ENCODE data around the gene NPIPB8.
"Not testable (repeated sequence)": the region's sequence is repeated elsewhere in the genome, so short reads cannot be mapped to it uniquely, and the experiment has no call there.

Gene NPIPB8

GRCh38 chr16:28636093-28636823 lies 1.6 kb upstream of the NPIPB8 start:
- DNase-seq (ENCODE audit: low read depth in 2 of 2) = not testable (repeated sequence)

GRCh38 chr16:28638359-28638758 lies 494 bp downstream of the NPIPB8 start:
- DNase-seq (ENCODE audit: low read depth in 2 of 2) = not testable (repeated sequence)

GRCh38 chr16:28639959-28640358 lies 2.1 kb downstream of the NPIPB8 start:
- DNase-seq (ENCODE audit: low read depth in 2 of 2) = not testable (repeated sequence)

- not testable (repeated sequence) for DNase-seq (ENCODE audit: low read depth in 2 of 2)
Measured at GRCh38 chr16:28666264-28666663, 28.4 kb downstream of the NPIPB8 start.

- DNase-seq (ENCODE audit: low read depth in 2 of 2) = not testable (repeated sequence)
Measured at GRCh38 chr16:28667480-28667879, 29.6 kb downstream of the NPIPB8 start.

- DNase-seq (ENCODE audit: low read depth in 2 of 2) = not testable (repeated sequence)
Measured at GRCh38 chr16:28668199-28668598, 30.3 kb downstream of the NPIPB8 start.

GRCh38 chr16:28688327-28688952 lies 50.6 kb downstream of the NPIPB8 start:
- DNase-seq (ENCODE audit: low read depth in 2 of 2) = not testable (repeated sequence)

- not testable (repeated sequence) for DNase-seq (ENCODE audit: low read depth in 2 of 2)
Measured at GRCh38 chr16:28689425-28689824, 51.6 kb downstream of the NPIPB8 start.

GRCh38 chr16:28691722-28692121 lies 53.9 kb downstream of the NPIPB8 start:
- not testable (repeated sequence) for DNase-seq (ENCODE audit: low read depth in 2 of 2)

- DNase-seq (ENCODE audit: low read depth in 2 of 2) = not testable (repeated sequence)
Measured at GRCh38 chr16:28693257-28693950, 55.5 kb downstream of the NPIPB8 start.

- DNase-seq (ENCODE audit: low read depth in 2 of 2) = not testable (repeated sequence)
Measured at GRCh38 chr16:28699792-28700191, 61.9 kb downstream of the NPIPB8 start.

- DNase-seq (ENCODE audit: low read depth in 2 of 2) = not testable (repeated sequence)
Measured at GRCh38 chr16:28700349-28700748, 62.5 kb downstream of the NPIPB8 start.

- not testable (repeated sequence) for DNase-seq (ENCODE audit: low read depth in 2 of 2)
Measured at GRCh38 chr16:28701384-28701783, 63.5 kb downstream of the NPIPB8 start.

GRCh38 chr16:28704246-28704645 lies 66.4 kb downstream of the NPIPB8 start:
- DNase-seq (ENCODE audit: low read depth in 2 of 2) = not testable (repeated sequence)

Data from stimulated activated CD4-positive, alpha-beta T cell treated with anti-CD3 and anti-CD28 coated beads, Interleukin-1b, Interleukin-23, amount 100 ng/mL, for 4 hours (primary cell).